ENCODE results near the gene BCR.

GRCh38 chr22:23365961-23366360 lies 185.7 kb downstream of the BCR start:
- TF ChIP-seq CTCF (IDR thresholded peaks at IDR 0.05 in 8 of 11, conservative IDR thresholded peaks at IDR 0.05 in 3 of 11) = no peak
- TF ChIP-seq POLR2AphosphoS5 (IDR thresholded peaks at IDR 0.05) = no peak
